H9 (cell line): ENCODE measurements around the gene TBC1D30. TPM values are rescaled to one million over a fixed set of nuclear protein-coding genes. Genes with fewer than 3 reads are reported as not detected.

Source experiments
- DNase-seq: peaks from one replicate; pipeline ENCODE4 v3.0.0-alpha.2; 2017
- H2AFZ ChIP-seq: one replicate; pipeline ENCODE4 v1.6.1; 2013; ENCODE audit warnings: mild to moderate bottlenecking, low read length, control low read depth, moderate library complexity
- H2AK5ac ChIP-seq: 2 replicates; pipeline ENCODE4 v1.6.1; 2013; ENCODE audit warnings: low read length, control low read depth, mixed read lengths; ENCODE audit not compliant: insufficient read length
- H2BK120ac ChIP-seq: one replicate; pipeline ENCODE4 v1.6.1; 2013; ENCODE audit warnings: low read depth, mild to moderate bottlenecking, low read length, control low read depth, inconsistent platforms; ENCODE audit not compliant: poor library complexity, severe bottlenecking
- H2BK12ac ChIP-seq: 2 replicates; pipeline ENCODE4 v1.6.1; 2013; ENCODE audit warnings: low read length, control low read depth, mixed read lengths, low read depth; ENCODE audit not compliant: insufficient read length
- H2BK15ac ChIP-seq: 2 replicates; pipeline ENCODE4 v1.6.1; 2013; ENCODE audit warnings: low read depth, low read length, control low read depth
- H2BK20ac ChIP-seq: one replicate; pipeline ENCODE4 v1.6.1; 2013; ENCODE audit warnings: low read depth, mild to moderate bottlenecking, low read length, control low read depth, inconsistent platforms; ENCODE audit not compliant: poor library complexity, severe bottlenecking
- H2BK5ac ChIP-seq: 2 replicates; pipeline ENCODE4 v1.6.1; 2013; ENCODE audit warnings: low read length, control low read depth, mixed read lengths; ENCODE audit not compliant: insufficient read length
- H3K14ac ChIP-seq: 2 replicates; pipeline ENCODE4 v1.6.1; 2013; ENCODE audit warnings: low read length, control low read depth; ENCODE audit not compliant: insufficient read depth
- H3K18ac ChIP-seq: 2 replicates; pipeline ENCODE4 v1.6.1; 2013; ENCODE audit warnings: low read depth, mild to moderate bottlenecking, mixed read lengths, low read length, control low read depth; ENCODE audit not compliant: insufficient read length
- H3K23ac ChIP-seq: 2 replicates; pipeline ENCODE4 v1.6.1; 2013; ENCODE audit warnings: low read length, control low read depth, mixed read lengths, low read depth; ENCODE audit not compliant: insufficient read length
- H3K23me2 ChIP-seq: 2 replicates; pipeline ENCODE4 v1.6.1; 2013; ENCODE audit warnings: low read depth, mild to moderate bottlenecking, mixed read lengths, low read length, control low read depth; ENCODE audit not compliant: insufficient read length, poor library complexity, severe bottlenecking
- H3K27ac ChIP-seq: 2 replicates; pipeline ENCODE4 v1.5.1; 2013; ENCODE audit warnings: low read length, control low read depth, mixed read lengths, low read depth; ENCODE audit not compliant: insufficient read length
- H3K27me3 ChIP-seq: 2 replicates; pipeline ENCODE4 v1.6.1; 2013; ENCODE audit warnings: low read length, control low read depth, inconsistent platforms; ENCODE audit not compliant: insufficient read depth
- H3K4ac ChIP-seq: 2 replicates; pipeline ENCODE4 v1.6.1; 2013; ENCODE audit warnings: low read depth, mild to moderate bottlenecking, control low read depth, inconsistent platforms, low read length, moderate library complexity
- H3K4me1 ChIP-seq: 2 replicates; pipeline ENCODE4 v1.6.1; 2013; ENCODE audit warnings: low read length, control low read depth, inconsistent platforms; ENCODE audit not compliant: insufficient read depth
- H3K4me2 ChIP-seq: 2 replicates; pipeline ENCODE4 v1.6.1; 2013; ENCODE audit warnings: low read length, control low read depth, mixed read lengths; ENCODE audit not compliant: insufficient read length, insufficient read depth
- H3K56ac ChIP-seq: 2 replicates; pipeline ENCODE4 v1.6.1; 2013; ENCODE audit warnings: low read depth, mild to moderate bottlenecking, mixed read lengths, low read length, control low read depth; ENCODE audit not compliant: insufficient read length
- H3K79me1 ChIP-seq: 2 replicates; pipeline ENCODE4 v1.6.1; 2013; ENCODE audit warnings: low read depth, mild to moderate bottlenecking, moderate library complexity, low read length, control low read depth, inconsistent platforms; ENCODE audit not compliant: insufficient read depth, poor library complexity, severe bottlenecking
- H3K79me2 ChIP-seq: 2 replicates; pipeline ENCODE4 v1.6.1; 2013; ENCODE audit warnings: low read length, control low read depth, inconsistent platforms; ENCODE audit not compliant: insufficient read depth
- H3K9ac ChIP-seq: 2 replicates; pipeline ENCODE4 v1.6.1; 2013; ENCODE audit warnings: low read length, control low read depth, mixed read lengths; ENCODE audit not compliant: insufficient read length; ENCODE audit errors: extremely low read depth
- H3K9me3 ChIP-seq: one replicate; pipeline ENCODE4 v1.6.1; 2013; ENCODE audit warnings: low read depth, low read length, inconsistent platforms; ENCODE audit not compliant: control insufficient read depth
- H3T11ph ChIP-seq: one replicate; pipeline ENCODE4 v1.6.1; 2013; ENCODE audit warnings: mild to moderate bottlenecking, low read length, control low read depth, inconsistent platforms
- H4K20me1 ChIP-seq: one replicate; pipeline ENCODE4 v1.6.1; 2013; ENCODE audit not compliant: control insufficient read depth, insufficient read length, insufficient read depth
- H4K5ac ChIP-seq: 2 replicates; pipeline ENCODE4 v1.6.1; 2013; ENCODE audit warnings: low read depth, mild to moderate bottlenecking, mixed read lengths, low read length, control low read depth; ENCODE audit not compliant: insufficient read length
- H4K8ac ChIP-seq: replicated peaks from 2 replicates; pipeline ENCODE4 v1.6.1; 2013; ENCODE audit warnings: low read length, control low read depth, mixed read lengths, low read depth; ENCODE audit not compliant: insufficient read length
- H4K91ac ChIP-seq: 2 replicates; pipeline ENCODE4 v1.6.1; 2013; ENCODE audit warnings: low read depth, mild to moderate bottlenecking, moderate library complexity, mixed read lengths, low read length, control low read depth; ENCODE audit not compliant: insufficient read length
- H3K27ac Mint-ChIP-seq, 3 experiments: 2 replicates in 2 of 3; 3 replicates in 1 of 3; pipeline ENCODE4 v1.8.0; 2020 to 2021; ENCODE audit warnings: mixed read lengths in 3 of 3, mild to moderate bottlenecking in 1 of 3, moderate library complexity in 1 of 3
- H3K27me3 Mint-ChIP-seq: 2 replicates; pipeline ENCODE4 v1.8.0; 2021; ENCODE audit warnings: low read depth, mild to moderate bottlenecking, moderate library complexity, mixed read lengths
- H3K36me3 Mint-ChIP-seq, 3 experiments: 2 replicates in 2 of 3; 3 replicates in 1 of 3; pipeline ENCODE4 v1.8.0; 2020 to 2021; ENCODE audit warnings: low read depth in 3 of 3, mixed read lengths in 3 of 3; ENCODE audit not compliant: insufficient read depth in 1 of 3
- H3K4me1 Mint-ChIP-seq, 2 experiments: 2 replicates each; pipeline ENCODE4 v1.8.0; 2020; ENCODE audit warnings: mixed read lengths in 2 of 2
- H3K4me3 Mint-ChIP-seq, 2 experiments: 2 replicates in 1 of 2; 3 replicates in 1 of 2; pipeline ENCODE4 v1.8.0; 2020 to 2021; ENCODE audit warnings: mild to moderate bottlenecking in 2 of 2, mixed read lengths in 2 of 2, moderate library complexity in 1 of 2
- H3K9me3 Mint-ChIP-seq, 2 experiments: 2 replicates in 1 of 2; 3 replicates in 1 of 2; pipeline ENCODE4 v1.8.0; 2020; ENCODE audit warnings: mild to moderate bottlenecking in 2 of 2, mixed read lengths in 2 of 2, moderate library complexity in 1 of 2
- CTCF ChIP-seq: fragments of 200-600 bp; sonication (generic); conservative IDR thresholded peaks from 3 replicates; pipeline ENCODE4 v1.8.0; 2021; ENCODE audit warnings: antibody characterized with exemption, mild to moderate bottlenecking
- WGBS: extraction: QIAGEN DNeasy Blood & Tissue Kit; methylation state at CpG from one replicate; pipeline ENCODE4 v1.1.7; 2013; ENCODE audit warnings: missing lambda C conversion rate, low lambda C conversion rate, mixed read lengths; ENCODE audit not compliant: insufficient read length; ENCODE audit errors: extremely low coverage; 5-methylcytosine and 5-hydroxymethylcytosine counted together
- total RNA-seq: library from RNA; stranded (reverse); gene quantifications from 2 replicates; pipeline ENCODE4 v1.2.1, GENCODE V29; 2021

Gene TBC1D30
- total RNA-seq, 1 experiment from 2014 or later: 1.6 TPM

DNA sequence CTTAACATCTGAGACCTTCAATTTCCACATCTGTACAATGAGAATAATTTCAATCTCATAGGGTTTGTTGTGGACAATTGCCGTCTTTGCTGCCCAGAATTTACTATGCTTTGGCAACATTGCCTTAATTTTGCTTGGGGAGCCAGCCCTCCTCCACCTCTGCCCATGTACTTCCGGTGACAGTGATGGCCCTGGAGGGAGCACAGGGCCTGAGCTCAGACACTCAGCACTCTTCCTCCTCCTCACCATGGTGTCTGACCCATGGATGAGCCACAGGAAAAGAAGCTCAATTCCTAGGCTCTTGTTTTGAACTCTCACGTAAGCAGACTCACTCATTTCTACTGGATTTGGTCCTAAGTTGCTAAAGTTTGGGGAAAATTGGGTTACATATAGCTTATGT is 58.2 kb downstream of the TBC1D30 start:
- no peaks in the 10 kb centered on the region for H3K27me3 ChIP-seq
- H3K23ac ChIP-seq: no peak overlapping the region
- no peaks in the 10 kb centered on the region for H4K20me1 ChIP-seq
- no peak overlapping the region for H3K14ac ChIP-seq
- no CpG with 5 or more reads among the region's 3 CpGs for WGBS
- H3K9me3 ChIP-seq: no peaks in the 10 kb centered on the region
- no peak overlapping the region for H2BK12ac ChIP-seq
- no peak overlapping the region for H3K27ac ChIP-seq
- H3K36me3 Mint-ChIP-seq: no peaks in the 10 kb centered on the region
- no peak overlapping the region for H4K5ac ChIP-seq
- no peaks in the 10 kb centered on the region; the same call in 1 of the 2 replicates for H3K27me3 Mint-ChIP-seq
- H3K4me1 ChIP-seq: no peaks in the 10 kb centered on the region
- peaks cover 6 to 8% of the 10 kb centered on the region in 2 experiments for H3K4me1 Mint-ChIP-seq
- H3K4ac ChIP-seq: no peak overlapping the region
- no peaks in the 10 kb centered on the region for H3K79me2 ChIP-seq
- H3K27ac Mint-ChIP-seq: no peak overlapping the region
- H2BK5ac ChIP-seq: no peak overlapping the region
- H3K18ac ChIP-seq: no peak overlapping the region
- no peak for TF ChIP-seq CTCF
- no peak overlapping the region for H3K56ac ChIP-seq
- H4K91ac ChIP-seq: no peak overlapping the region
- H3K4me3 Mint-ChIP-seq: no peak overlapping the region
- H3K79me1 ChIP-seq: no peaks in the 10 kb centered on the region
- no peak overlapping the region for H2BK120ac ChIP-seq
- H3T11ph ChIP-seq: no peak overlapping the region
- no peaks in the 10 kb centered on the region for H3K9me3 Mint-ChIP-seq
- H3K9ac ChIP-seq: no peak overlapping the region
- no peak overlapping the region for H2BK15ac ChIP-seq
- H3K4me2 ChIP-seq: no peak overlapping the region
- no peak overlapping the region for H2BK20ac ChIP-seq
- H3K23me2 ChIP-seq: no peaks in the 10 kb centered on the region
- no peak overlapping the region for H2AK5ac ChIP-seq
- no peak for DNase-seq
- no peak overlapping the region for H4K8ac ChIP-seq
- H2AFZ ChIP-seq: no peak overlapping the region
